Endothelial cell (in vitro differentiated cells): Measurements from ENCODE around the gene NTN1. TPM values are rescaled to one million over a fixed set of nuclear protein-coding genes. Genes with fewer than 3 reads are reported as not detected.
A peak's percentile ranks its signal among the peaks of the same experiment; 100 is the strongest.

Experiments
- DNase-seq: peaks from one replicate; pipeline ENCODE4 v3.0.0; 2021; ENCODE audit warnings: low spot score
- H3K27ac Mint-ChIP-seq: one replicate; pipeline ENCODE4 v1.8.0; 2021; ENCODE audit warnings: mixed read lengths, inconsistent platforms; ENCODE audit not compliant: unreplicated experiment
- H3K27me3 Mint-ChIP-seq: one replicate; pipeline ENCODE4 v1.8.0; 2021; ENCODE audit warnings: mild to moderate bottlenecking, moderate library complexity, mixed read lengths, inconsistent platforms; ENCODE audit not compliant: unreplicated experiment
- H3K36me3 Mint-ChIP-seq: one replicate; pipeline ENCODE4 v1.8.0; 2021; ENCODE audit warnings: mild to moderate bottlenecking, low read depth, mixed read lengths, inconsistent platforms; ENCODE audit not compliant: unreplicated experiment
- H3K4me1 Mint-ChIP-seq: one replicate; pipeline ENCODE4 v1.8.0; 2021; ENCODE audit warnings: mild to moderate bottlenecking, mixed read lengths, inconsistent platforms; ENCODE audit not compliant: unreplicated experiment
- H3K4me3 Mint-ChIP-seq: one replicate; pipeline ENCODE4 v1.8.0; 2021; ENCODE audit warnings: mild to moderate bottlenecking, mixed read lengths, inconsistent platforms; ENCODE audit not compliant: unreplicated experiment
- H3K9me3 Mint-ChIP-seq: one replicate; pipeline ENCODE4 v1.8.0; 2021; ENCODE audit warnings: mixed read lengths, inconsistent platforms; ENCODE audit not compliant: unreplicated experiment
- total RNA-seq: library from RNA; stranded (reverse); fragmentation: NEBNext Ultra II Directional; extraction: Animal tissue kit (Norgen Biotek cat#: 25700); gene quantifications from one replicate; pipeline ENCODE4 v1.2.1, GENCODE V29; 2021; ENCODE audit not compliant: unreplicated experiment
- TF ChIP-seq, protein P1 (sequence below): fragments of 200-600 bp; sonication (generic); IDR thresholded peaks from one replicate; pipeline ENCODE4 v1.5.0; 2021; ENCODE audit warnings: antibody characterized with exemption; ENCODE audit not compliant: unreplicated experiment

NTN1 gene
- total RNA-seq, 1 donor from 2014 or later = 6.6 TPM

DNA sequence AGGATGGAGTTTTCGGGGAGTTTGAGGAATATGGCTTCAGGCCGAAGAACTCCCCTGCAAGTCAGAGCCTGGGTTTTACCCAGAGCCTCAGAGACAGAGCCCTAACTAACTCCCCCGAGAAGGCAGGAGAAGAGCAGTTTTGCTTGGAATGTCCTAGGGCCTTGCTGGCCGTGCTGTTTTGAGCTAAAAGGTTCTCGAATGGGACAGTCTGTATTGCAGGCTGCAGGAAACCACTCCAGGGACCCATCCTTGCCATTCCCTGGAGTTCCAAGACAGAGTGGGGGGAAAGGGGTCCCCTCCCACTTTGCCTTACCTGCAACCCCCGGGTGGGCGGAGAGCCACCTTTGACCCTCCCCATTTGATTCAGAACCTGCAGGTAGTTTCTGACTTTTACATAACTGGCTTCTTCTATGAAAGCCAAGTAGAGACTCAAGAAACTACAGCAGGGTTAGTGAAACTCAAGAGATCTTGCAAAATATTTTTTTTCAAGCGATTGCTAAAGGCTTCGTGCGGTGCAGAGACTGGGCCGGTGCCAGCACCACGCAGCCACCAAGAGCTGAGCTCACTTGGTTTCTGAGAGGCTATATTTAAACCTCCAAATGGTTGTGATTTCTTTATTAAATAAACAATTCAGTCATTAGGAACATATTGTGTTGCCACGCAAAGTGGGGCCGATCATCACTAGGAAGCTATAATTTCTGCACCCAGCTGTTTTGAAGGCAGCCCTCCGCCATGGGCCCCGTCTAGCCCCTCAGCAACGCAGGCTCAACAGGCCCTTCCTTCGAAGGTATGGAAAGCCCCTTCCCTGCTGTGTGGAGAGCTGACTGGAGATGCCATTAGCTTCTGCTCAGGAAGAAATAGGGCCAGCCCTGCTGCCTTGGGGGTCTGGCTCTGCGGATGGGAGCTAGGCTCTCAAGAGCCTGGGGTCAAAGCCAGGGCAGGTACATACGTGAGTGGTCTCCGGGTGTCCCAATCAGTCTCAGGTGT is 223.0 kb downstream of the NTN1 start:
- Mint-ChIP-seq H3K27ac (no peak overlapping the region), H3K4me1 (peaks cover 4% of the 10 kb centered on the region), H3K27me3 (peaks cover 8% of the 10 kb centered on the region), H3K4me3 (no peak overlapping the region), H3K9me3 (no peaks in the 10 kb centered on the region), H3K36me3 (peaks cover 1% of the 10 kb centered on the region)
- no peak for DNase-seq
- TF ChIP-seq, protein P1, sequence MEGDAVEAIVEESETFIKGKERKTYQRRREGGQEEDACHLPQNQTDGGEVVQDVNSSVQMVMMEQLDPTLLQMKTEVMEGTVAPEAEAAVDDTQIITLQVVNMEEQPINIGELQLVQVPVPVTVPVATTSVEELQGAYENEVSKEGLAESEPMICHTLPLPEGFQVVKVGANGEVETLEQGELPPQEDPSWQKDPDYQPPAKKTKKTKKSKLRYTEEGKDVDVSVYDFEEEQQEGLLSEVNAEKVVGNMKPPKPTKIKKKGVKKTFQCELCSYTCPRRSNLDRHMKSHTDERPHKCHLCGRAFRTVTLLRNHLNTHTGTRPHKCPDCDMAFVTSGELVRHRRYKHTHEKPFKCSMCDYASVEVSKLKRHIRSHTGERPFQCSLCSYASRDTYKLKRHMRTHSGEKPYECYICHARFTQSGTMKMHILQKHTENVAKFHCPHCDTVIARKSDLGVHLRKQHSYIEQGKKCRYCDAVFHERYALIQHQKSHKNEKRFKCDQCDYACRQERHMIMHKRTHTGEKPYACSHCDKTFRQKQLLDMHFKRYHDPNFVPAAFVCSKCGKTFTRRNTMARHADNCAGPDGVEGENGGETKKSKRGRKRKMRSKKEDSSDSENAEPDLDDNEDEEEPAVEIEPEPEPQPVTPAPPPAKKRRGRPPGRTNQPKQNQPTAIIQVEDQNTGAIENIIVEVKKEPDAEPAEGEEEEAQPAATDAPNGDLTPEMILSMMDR = no peak

GRCh38 chr17:9247401-9247938 is 226.2 kb downstream of the NTN1 start:
- H3K27me3 Mint-ChIP-seq = peaks cover 4% of the 10 kb centered on the region
- H3K4me3 Mint-ChIP-seq = no peak overlapping the region
- no peaks in the 10 kb centered on the region for H3K9me3 Mint-ChIP-seq
- H3K36me3 Mint-ChIP-seq = peaks cover 3% of the 10 kb centered on the region
- no peak overlapping the region for H3K27ac Mint-ChIP-seq
- peaks cover 2% of the 10 kb centered on the region for H3K4me1 Mint-ChIP-seq
- no peak for DNase-seq
- TF ChIP-seq, protein P1 = no peak

GRCh38 chr17:9249245-9249953 is 228.1 kb downstream of the NTN1 start:
- H3K27ac Mint-ChIP-seq = peak overlapping the region; percentile 57
- H3K9me3 Mint-ChIP-seq = no peaks in the 10 kb centered on the region
- DNase-seq = no peak
- peaks cover 3% of the 10 kb centered on the region for H3K36me3 Mint-ChIP-seq
- peaks cover 4% of the 10 kb centered on the region for H3K27me3 Mint-ChIP-seq
- H3K4me1 Mint-ChIP-seq = peaks cover 2% of the 10 kb centered on the region
- no peak overlapping the region for H3K4me3 Mint-ChIP-seq
- TF ChIP-seq, protein P1 = no peak

- DNase-seq = no peak
- Mint-ChIP-seq H3K4me3 (no peak overlapping the region), H3K27ac (no peak overlapping the region), H3K9me3 (no peaks in the 10 kb centered on the region), H3K4me1 (no peaks in the 10 kb centered on the region), H3K36me3 (peaks cover 3% of the 10 kb centered on the region), H3K27me3 (peaks cover 4% of the 10 kb centered on the region)
- TF ChIP-seq, protein P1 = no peak
Measured at GRCh38 chr17:9251273-9251672, 230.0 kb downstream of the NTN1 start.
